Vagina (tissue), 2 donors: ENCODE results near the gene IGSF3. TPM values are rescaled to one million over a fixed set of nuclear protein-coding genes. Genes with fewer than 3 reads are reported as not detected.

Experiments used
- DNase-seq, 2 donors: peaks; one replicate each; pipeline ENCODE4 v3.0.0-alpha.2; 2017; ENCODE audit errors: extremely low spot score in 2 of 2
- H3K27ac ChIP-seq: fragments of 200-600 bp; sonication (generic); one replicate; pipeline ENCODE4 v1.5.1; 2019
- H3K27me3 ChIP-seq: fragments of 200-600 bp; sonication (generic); one replicate; pipeline ENCODE4 v1.5.1; 2019
- H3K36me3 ChIP-seq, 2 donors: fragments of 200-600 bp; sonication (generic); one replicate each; pipeline ENCODE4 v1.5.1; 2017 to 2019
- H3K4me1 ChIP-seq: fragments of 200-600 bp; sonication (generic); one replicate; pipeline ENCODE4 v1.5.1; 2019
- H3K4me3 ChIP-seq, 2 donors: fragments of 200-600 bp; sonication (generic); 1 replicate in 1 of 2; 2 replicates in 1 of 2; pipeline ENCODE4 v1.5.1; 2016 to 2019
- H3K9me3 ChIP-seq: fragments of 200-600 bp; sonication (generic); one replicate; pipeline ENCODE4 v1.5.1; 2019
- POLR2A ChIP-seq, 2 donors: fragments of 450-650 bp; IDR thresholded peaks; one replicate each; pipeline ENCODE4 v1.6.1; 2017; ENCODE audit warnings: antibody characterized with exemption in 2 of 2, mild to moderate bottlenecking in 2 of 2, moderate library complexity in 2 of 2
- POLR2AphosphoS5 ChIP-seq, 2 donors: sonication (generic); formaldehyde crosslinking; IDR thresholded peaks; one replicate each; pipeline ENCODE4 v1.9.0; 2017; ENCODE audit warnings: antibody characterized with exemption in 2 of 2, mild to moderate bottlenecking in 2 of 2, low read depth in 1 of 2; ENCODE audit not compliant: insufficient read depth in 1 of 2
- intact Hi-C: fragments of 100-400 bp; cut with DNase I; formaldehyde crosslinking; loops from one replicate; pipeline ENCODE4 v1.15.1; 2023
- total RNA-seq: library from RNA; depleted of rRNA; stranded (reverse); fragments of >200 nt; gene quantifications from one replicate; pipeline ENCODE4 v1.2.3, GENCODE V29; 2016
- TF ChIP-seq, protein P1 (sequence below), 3 experiments: fragments of 450-650 bp in 2 of 3; fragments of 200-600 bp in 1 of 3; sonication (generic) in 1 of 3; IDR thresholded peaks; one replicate each; pipeline ENCODE4 v1.5.1; 2017 to 2019; ENCODE audit warnings: antibody characterized with exemption in 3 of 3, mild to moderate bottlenecking in 2 of 3, moderate library complexity in 2 of 3

IGSF3 gene
- total RNA-seq, 1 donor from 2014 or later, result 38.5 TPM

GRCh38 chr1:116678732-116679090, 11.2 kb upstream of the IGSF3 start:
- TF ChIP-seq POLR2A (IDR thresholded peaks at IDR 0.05), result no peak
- TF ChIP-seq, protein P1, sequence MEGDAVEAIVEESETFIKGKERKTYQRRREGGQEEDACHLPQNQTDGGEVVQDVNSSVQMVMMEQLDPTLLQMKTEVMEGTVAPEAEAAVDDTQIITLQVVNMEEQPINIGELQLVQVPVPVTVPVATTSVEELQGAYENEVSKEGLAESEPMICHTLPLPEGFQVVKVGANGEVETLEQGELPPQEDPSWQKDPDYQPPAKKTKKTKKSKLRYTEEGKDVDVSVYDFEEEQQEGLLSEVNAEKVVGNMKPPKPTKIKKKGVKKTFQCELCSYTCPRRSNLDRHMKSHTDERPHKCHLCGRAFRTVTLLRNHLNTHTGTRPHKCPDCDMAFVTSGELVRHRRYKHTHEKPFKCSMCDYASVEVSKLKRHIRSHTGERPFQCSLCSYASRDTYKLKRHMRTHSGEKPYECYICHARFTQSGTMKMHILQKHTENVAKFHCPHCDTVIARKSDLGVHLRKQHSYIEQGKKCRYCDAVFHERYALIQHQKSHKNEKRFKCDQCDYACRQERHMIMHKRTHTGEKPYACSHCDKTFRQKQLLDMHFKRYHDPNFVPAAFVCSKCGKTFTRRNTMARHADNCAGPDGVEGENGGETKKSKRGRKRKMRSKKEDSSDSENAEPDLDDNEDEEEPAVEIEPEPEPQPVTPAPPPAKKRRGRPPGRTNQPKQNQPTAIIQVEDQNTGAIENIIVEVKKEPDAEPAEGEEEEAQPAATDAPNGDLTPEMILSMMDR (IDR thresholded peaks at IDR 0.05), result no peak
- TF ChIP-seq POLR2AphosphoS5 (IDR thresholded peaks at IDR 0.05; ENCODE audit: insufficient read depth in 1 of 2, low read depth in 1 of 2), result no peak
- no peaks in the 10 kb centered on the region for H3K36me3 ChIP-seq
- no peak for DNase-seq
- no peaks in the 10 kb centered on the region for H3K27me3 ChIP-seq
- H3K4me3 ChIP-seq, result no peak overlapping the region
- intact Hi-C loops, result no loop called here
- H3K27ac ChIP-seq, result no peak overlapping the region
- no peaks in the 10 kb centered on the region for H3K9me3 ChIP-seq
- no peaks in the 10 kb centered on the region for H3K4me1 ChIP-seq

DNA sequence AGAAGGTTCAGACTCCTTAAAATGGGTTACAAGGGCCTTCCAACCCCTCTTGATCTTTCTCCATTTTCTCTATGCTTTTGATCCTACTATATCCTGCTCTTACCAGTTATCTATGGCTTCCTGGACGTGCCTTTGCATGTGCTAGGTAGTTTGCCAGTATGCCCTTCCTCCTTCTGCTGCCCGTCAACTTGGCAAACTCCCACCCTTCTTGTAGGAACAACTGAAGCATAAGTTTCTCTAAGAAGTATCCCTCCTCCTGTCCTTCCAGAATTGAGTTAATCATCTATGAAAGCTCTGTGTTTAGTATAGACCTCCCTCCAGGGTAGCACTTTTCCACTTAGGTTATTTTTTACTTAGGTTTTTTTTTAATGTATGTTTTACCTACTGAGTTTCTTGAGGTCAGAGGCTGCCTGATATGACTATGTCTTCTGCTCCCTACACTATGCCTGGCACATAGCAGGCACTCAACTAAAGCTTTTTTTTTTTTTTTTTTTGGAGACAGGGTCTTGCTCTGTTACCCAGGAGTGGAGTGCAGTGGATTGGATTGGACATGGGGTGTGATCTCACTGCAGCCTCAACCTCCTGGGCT, 10.0 kb upstream of the IGSF3 start:
- no peak overlapping the region for H3K27ac ChIP-seq
- no peak overlapping the region for H3K4me3 ChIP-seq
- DNase-seq, result peak in 1 of 2 donors; percentile 43
- no peaks in the 10 kb centered on the region for H3K9me3 ChIP-seq
- no peak for TF ChIP-seq POLR2AphosphoS5 (IDR thresholded peaks at IDR 0.05; ENCODE audit: insufficient read depth in 1 of 2, low read depth in 1 of 2)
- TF ChIP-seq, protein P1 (IDR thresholded peaks at IDR 0.05), result no peak
- TF ChIP-seq POLR2A (IDR thresholded peaks at IDR 0.05), result no peak
- no peaks in the 10 kb centered on the region for H3K36me3 ChIP-seq
- H3K4me1 ChIP-seq, result no peaks in the 10 kb centered on the region
- no peaks in the 10 kb centered on the region for H3K27me3 ChIP-seq
- intact Hi-C loops, result no loop called here

DNA sequence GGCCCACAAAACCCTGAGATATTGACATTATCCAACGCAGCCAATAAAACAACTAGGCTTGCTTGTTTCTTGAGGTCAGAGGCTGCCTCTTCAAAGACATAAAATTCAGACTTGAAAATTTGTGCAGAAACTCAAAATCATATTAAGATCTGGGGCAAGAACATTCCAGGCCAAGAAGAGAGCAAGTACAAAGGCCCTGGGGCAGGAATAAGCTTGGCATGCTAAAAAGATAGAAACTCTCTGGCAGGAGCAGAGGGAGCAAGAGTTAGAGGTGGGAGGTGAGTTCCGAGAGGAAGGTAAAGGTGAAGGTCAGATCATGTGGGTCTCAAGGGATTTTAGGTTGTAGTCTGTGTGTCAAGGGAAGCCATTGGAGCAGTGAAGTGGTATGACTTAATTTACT, 8.8 kb upstream of the IGSF3 start:
- H3K27ac ChIP-seq, result no peak overlapping the region
- intact Hi-C loops, result no loop called here
- H3K4me1 ChIP-seq, result peaks cover 2% of the 10 kb centered on the region
- DNase-seq, result no peak
- TF ChIP-seq POLR2A (IDR thresholded peaks at IDR 0.05) (no peak), POLR2AphosphoS5 (IDR thresholded peaks at IDR 0.05; ENCODE audit: insufficient read depth in 1 of 2, low read depth in 1 of 2) (no peak)
- TF ChIP-seq, protein P1 (IDR thresholded peaks at IDR 0.05), result no peak
- H3K36me3 ChIP-seq, result no peaks in the 10 kb centered on the region
- no peaks in the 10 kb centered on the region for H3K9me3 ChIP-seq
- H3K27me3 ChIP-seq, result no peaks in the 10 kb centered on the region
- no peak overlapping the region for H3K4me3 ChIP-seq

DNA sequence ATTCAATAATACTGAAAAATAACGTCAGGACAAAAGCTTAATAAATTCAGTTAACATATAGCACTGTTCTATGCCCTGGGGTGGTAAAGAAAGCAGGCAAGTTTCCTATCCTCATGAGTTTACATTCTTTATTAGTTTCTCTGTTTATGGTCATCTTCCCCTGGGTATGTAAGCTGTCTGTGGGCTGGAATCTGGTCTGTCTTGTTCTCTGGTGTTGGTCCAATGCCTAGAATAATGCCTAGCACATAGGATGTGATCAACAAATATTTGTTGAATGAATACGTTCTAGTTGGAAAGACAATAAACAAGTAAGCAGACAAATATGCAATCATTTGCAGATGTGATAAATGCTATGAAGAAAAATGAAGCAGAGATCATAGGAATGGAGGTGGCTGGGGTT, 7.2 kb upstream of the IGSF3 start:
- Histone ChIP-seq H3K27me3 (no peaks in the 10 kb centered on the region), H3K27ac (no peak overlapping the region), H3K9me3 (no peaks in the 10 kb centered on the region), H3K4me1 (peaks cover 6% of the 10 kb centered on the region), H3K36me3 (no peaks in the 10 kb centered on the region), H3K4me3 (no peak overlapping the region)
- no peak for DNase-seq
- intact Hi-C loops, result no loop called here
- TF ChIP-seq POLR2A (IDR thresholded peaks at IDR 0.05) (no peak), POLR2AphosphoS5 (IDR thresholded peaks at IDR 0.05; ENCODE audit: insufficient read depth in 1 of 2, low read depth in 1 of 2) (no peak)
- TF ChIP-seq, protein P1 (IDR thresholded peaks at IDR 0.05), result no peak

- no peaks in the 10 kb centered on the region for H3K36me3 ChIP-seq
- H3K4me3 ChIP-seq, result no peak overlapping the region
- no peak overlapping the region for H3K27ac ChIP-seq
- no peak for DNase-seq
- no peaks in the 10 kb centered on the region for H3K27me3 ChIP-seq
- TF ChIP-seq POLR2AphosphoS5 (IDR thresholded peaks at IDR 0.05; ENCODE audit: insufficient read depth in 1 of 2, low read depth in 1 of 2), result no peak
- TF ChIP-seq, protein P1 (IDR thresholded peaks at IDR 0.05), result no peak
- no peak for TF ChIP-seq POLR2A (IDR thresholded peaks at IDR 0.05)
- H3K9me3 ChIP-seq, result no peaks in the 10 kb centered on the region
- intact Hi-C loops, result no loop called here
- H3K4me1 ChIP-seq, result peaks cover 6% of the 10 kb centered on the region
Measured at GRCh38 chr1:116674011-116674531, 6.5 kb upstream of the IGSF3 start.
